Glomerular visceral epithelial cell (primary cell): ENCODE measurements around the gene IZUMO4.

Experiments
- DNase-seq: peaks from one replicate; pipeline ENCODE4 v3.0.0-alpha.2; 2016; ENCODE audit errors: extremely low spot score

Gene IZUMO4

GRCh38 chr19:2145831-2146241, 49.1 kb downstream of the IZUMO4 start:
- no peak for DNase-seq

GRCh38 chr19:2148482-2149135, 51.9 kb downstream of the IZUMO4 start:
- DNase-seq, result no peak
